HUES48 (cell line): ENCODE data around the gene ENPP3.

Source experiments
- H3K27ac ChIP-seq: one replicate; pipeline ENCODE4 v1.7.0; 2013; ENCODE audit warnings: low read depth, low read length, inconsistent platforms
- H3K27me3 ChIP-seq: 2 replicates; pipeline ENCODE4 v1.6.1; 2013; ENCODE audit warnings: mild to moderate bottlenecking, low read length; ENCODE audit not compliant: control insufficient read depth, insufficient read depth
- H3K36me3 ChIP-seq: 2 replicates; pipeline ENCODE4 v1.6.1; 2013; ENCODE audit warnings: low read length; ENCODE audit not compliant: control insufficient read depth, insufficient read depth
- H3K4me1 ChIP-seq: 2 replicates; pipeline ENCODE4 v1.6.1; 2013; ENCODE audit warnings: mild to moderate bottlenecking, low read length; ENCODE audit not compliant: control insufficient read depth, insufficient read depth
- H3K4me3 ChIP-seq: 2 replicates; pipeline ENCODE4 v1.5.1; 2013; ENCODE audit warnings: mild to moderate bottlenecking, low read depth, low read length
- H3K9ac ChIP-seq: 2 replicates; pipeline ENCODE4 v1.6.1; 2013; ENCODE audit warnings: mild to moderate bottlenecking, low read depth, low read length, moderate library complexity
- H3K9me3 ChIP-seq: 2 replicates; pipeline ENCODE4 v1.6.1; 2013; ENCODE audit warnings: low read length; ENCODE audit not compliant: control insufficient read depth, insufficient read depth

ENPP3 gene

DNA sequence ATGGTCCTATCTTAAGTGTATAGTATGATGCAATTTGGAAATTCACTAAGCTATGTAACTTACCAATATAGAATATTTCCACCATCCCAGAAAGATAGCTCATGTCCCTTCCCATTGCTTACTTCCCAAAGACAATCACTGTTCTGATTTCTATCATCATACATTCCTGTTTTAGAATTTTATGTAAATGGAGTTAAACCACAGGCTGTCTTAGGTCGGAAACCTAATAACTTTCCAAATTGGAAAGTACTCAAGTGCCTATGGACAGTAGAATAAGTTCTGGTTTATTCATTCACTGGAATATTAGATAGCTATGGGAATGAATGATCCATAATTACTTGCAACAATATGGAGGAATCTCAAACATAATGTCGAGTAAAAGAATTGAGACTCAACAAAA is 20.1 kb downstream of the ENPP3 start:
- Histone ChIP-seq H3K4me1 (no peaks in the 10 kb centered on the region), H3K9me3 (no peaks in the 10 kb centered on the region), H3K27ac (no peak overlapping the region), H3K36me3 (no peaks in the 10 kb centered on the region), H3K27me3 (no peaks in the 10 kb centered on the region), H3K9ac (no peak overlapping the region), H3K4me3 (no peak overlapping the region)

DNA sequence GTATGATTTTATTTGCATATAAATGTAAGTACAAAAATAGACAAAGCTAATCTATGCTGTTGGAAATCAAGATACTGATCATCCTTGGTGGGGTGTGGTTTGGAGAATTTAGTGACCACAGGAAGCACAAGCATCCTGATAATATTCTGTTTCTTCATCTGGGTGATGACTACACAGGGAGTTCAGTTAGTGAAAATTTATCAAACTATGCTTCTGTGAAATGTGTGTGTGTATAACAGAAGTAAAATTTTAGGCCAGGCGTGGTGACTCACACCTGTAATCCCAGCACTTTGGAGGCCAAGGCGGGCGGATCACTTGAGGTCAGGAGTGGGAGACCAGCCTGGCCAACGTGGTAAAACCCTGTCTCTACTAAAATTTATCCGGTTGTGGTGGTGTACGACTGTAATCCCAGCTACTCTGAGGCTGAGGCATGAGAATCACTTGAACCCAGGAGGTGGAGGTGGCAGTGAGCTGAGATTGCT is 20.6 kb downstream of the ENPP3 start:
- H3K27ac ChIP-seq, result no peak overlapping the region
- H3K9me3 ChIP-seq, result no peaks in the 10 kb centered on the region
- H3K36me3 ChIP-seq, result no peaks in the 10 kb centered on the region
- H3K4me1 ChIP-seq, result no peaks in the 10 kb centered on the region
- no peak overlapping the region for H3K9ac ChIP-seq
- no peaks in the 10 kb centered on the region for H3K27me3 ChIP-seq
- H3K4me3 ChIP-seq, result no peak overlapping the region

DNA sequence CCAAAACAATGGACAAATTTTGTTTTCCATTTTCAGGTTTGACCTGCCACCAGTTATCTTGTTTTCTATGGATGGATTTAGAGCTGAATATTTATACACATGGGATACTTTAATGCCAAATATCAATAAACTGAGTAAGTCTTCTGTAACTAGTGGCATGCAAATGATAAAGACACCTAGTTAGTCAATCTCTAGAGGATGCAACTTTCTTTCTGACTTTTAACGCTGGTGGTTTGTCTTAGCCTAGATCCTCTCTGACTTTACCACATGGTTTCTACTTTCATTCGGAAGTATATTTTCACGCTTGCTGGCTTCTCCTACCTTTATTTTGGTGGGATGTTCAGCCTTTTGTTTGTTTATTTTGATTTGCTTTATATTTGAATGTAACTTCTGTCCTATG is 21.2 kb downstream of the ENPP3 start:
- no peaks in the 10 kb centered on the region for H3K27me3 ChIP-seq
- H3K4me3 ChIP-seq, result no peak overlapping the region
- H3K27ac ChIP-seq, result no peak overlapping the region
- no peak overlapping the region for H3K9ac ChIP-seq
- no peaks in the 10 kb centered on the region for H3K4me1 ChIP-seq
- no peaks in the 10 kb centered on the region for H3K36me3 ChIP-seq
- no peaks in the 10 kb centered on the region for H3K9me3 ChIP-seq

DNA sequence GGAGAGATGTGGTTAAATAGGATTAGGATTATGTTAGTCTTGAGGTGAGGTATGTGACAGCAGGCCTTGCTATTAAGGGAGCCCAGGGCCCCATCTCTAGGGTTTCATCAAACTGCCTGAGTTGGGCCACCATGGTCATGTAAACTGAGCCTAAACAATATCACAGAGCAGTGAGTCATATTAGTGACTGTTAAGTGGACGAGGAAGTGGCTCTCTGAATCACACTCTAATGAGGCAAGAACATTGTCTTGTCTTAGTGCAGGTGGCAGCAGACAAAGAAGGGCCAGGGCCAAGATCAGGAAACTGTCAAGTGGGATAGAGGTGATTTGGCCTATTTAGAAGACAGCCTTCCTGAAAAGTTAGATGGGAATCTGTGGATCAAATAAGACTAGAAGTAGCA is 23.1 kb downstream of the ENPP3 start:
- Histone ChIP-seq H3K9ac (no peak overlapping the region), H3K36me3 (no peaks in the 10 kb centered on the region), H3K27ac (no peak overlapping the region), H3K27me3 (no peaks in the 10 kb centered on the region), H3K4me1 (no peaks in the 10 kb centered on the region), H3K4me3 (no peak overlapping the region), H3K9me3 (no peaks in the 10 kb centered on the region)

DNA sequence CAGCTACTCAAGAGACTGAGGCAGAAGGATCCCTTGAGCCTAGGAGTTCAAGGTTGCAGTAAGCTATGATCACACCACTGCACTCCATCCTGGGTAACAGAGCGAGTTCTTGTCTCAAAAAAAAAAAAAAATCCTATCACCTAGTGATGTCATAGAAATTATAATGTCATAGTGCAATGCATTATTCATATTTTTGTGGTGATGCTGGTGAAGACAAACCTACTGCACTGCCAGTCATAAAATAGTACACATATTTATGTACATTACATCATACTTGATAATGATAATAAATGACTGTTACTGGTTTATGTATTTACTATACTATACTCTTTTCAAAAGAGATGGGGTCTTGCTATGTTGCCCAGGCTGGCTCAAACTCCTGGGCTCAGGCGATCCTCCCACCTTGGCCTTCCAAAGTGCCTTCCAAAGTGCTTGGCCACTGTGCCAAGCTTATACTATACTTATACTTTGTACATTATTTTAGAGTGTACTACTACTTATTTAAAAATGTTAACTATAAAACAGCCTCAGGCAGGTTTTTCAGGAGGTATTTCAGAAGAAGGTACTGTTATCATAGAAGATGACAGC is 26.6 kb downstream of the ENPP3 start:
- Histone ChIP-seq H3K9ac (no peak overlapping the region), H3K36me3 (no peaks in the 10 kb centered on the region), H3K4me1 (no peaks in the 10 kb centered on the region), H3K4me3 (no peak overlapping the region), H3K27me3 (no peaks in the 10 kb centered on the region), H3K27ac (no peak overlapping the region), H3K9me3 (no peaks in the 10 kb centered on the region)

DNA sequence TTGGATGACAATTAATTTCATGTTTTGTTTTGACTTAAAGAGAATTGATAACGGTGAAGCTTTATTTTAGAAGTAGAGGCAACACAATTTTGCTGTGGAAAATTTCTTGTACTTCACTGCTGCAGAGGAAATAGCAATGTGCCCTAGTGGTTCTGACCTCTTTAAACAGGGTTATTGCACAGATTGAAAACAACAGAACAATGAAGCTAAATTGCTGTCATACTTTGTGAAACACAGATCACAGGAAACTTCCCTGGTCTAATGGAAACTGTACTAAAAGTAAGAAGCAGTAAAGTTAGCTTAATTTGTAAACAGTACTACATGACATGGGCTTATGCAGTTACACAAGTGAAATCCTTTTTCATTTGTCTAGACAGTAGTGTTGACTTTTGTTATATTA is 32.8 kb downstream of the ENPP3 start:
- no peaks in the 10 kb centered on the region for H3K4me1 ChIP-seq
- no peaks in the 10 kb centered on the region for H3K27me3 ChIP-seq
- no peak overlapping the region for H3K9ac ChIP-seq
- no peaks in the 10 kb centered on the region for H3K36me3 ChIP-seq
- H3K9me3 ChIP-seq, result no peaks in the 10 kb centered on the region
- H3K27ac ChIP-seq, result no peak overlapping the region
- H3K4me3 ChIP-seq, result no peak overlapping the region

DNA sequence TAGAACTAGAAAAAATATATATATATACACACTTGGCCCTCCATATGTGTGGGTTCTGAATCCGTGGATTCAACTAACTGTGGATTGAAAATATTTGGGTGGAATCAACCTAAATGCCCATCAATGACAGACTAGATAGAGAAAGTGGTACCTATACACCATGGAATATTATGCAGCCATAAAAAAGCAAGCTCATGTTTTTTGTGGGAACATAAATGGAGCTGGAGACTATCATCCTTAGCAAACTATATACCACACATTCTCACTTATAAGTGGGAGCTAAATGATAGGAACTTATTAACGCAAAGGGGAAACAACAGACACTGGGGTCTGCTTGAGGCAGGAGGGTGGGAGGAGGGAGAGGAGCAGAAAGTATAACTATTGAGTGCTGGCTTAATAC is 36.1 kb downstream of the ENPP3 start:
- Histone ChIP-seq H3K4me1 (peaks cover 1% of the 10 kb centered on the region; the same call in 1 of the 2 replicates), H3K4me3 (no peak overlapping the region), H3K27me3 (no peaks in the 10 kb centered on the region), H3K9ac (no peak overlapping the region), H3K9me3 (no peaks in the 10 kb centered on the region), H3K36me3 (no peaks in the 10 kb centered on the region), H3K27ac (no peak overlapping the region)

DNA sequence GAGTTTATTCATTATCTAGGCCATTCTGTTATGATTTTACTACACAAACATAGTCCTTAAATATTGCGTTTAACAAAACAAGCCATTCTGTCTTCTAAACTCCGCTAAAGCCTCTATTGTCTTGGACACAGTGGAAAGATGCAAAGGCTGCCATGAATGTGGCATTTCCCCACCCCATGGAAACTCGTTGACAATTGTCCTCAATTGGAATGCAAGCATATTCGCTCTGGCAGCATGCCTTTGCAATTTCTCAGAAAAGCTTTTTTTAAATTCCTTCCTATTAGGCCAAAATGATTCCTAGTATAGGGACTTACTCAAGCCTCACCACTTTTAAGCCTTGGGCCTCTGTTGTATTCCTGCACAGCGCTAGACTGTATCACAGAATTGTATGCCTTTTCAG is 41.3 kb downstream of the ENPP3 start:
- Histone ChIP-seq H3K9me3 (no peaks in the 10 kb centered on the region), H3K4me3 (no peak overlapping the region), H3K27me3 (no peaks in the 10 kb centered on the region), H3K4me1 (peaks cover 6% of the 10 kb centered on the region; the same call in 1 of the 2 replicates), H3K27ac (no peak overlapping the region), H3K9ac (no peak overlapping the region), H3K36me3 (no peaks in the 10 kb centered on the region)

DNA sequence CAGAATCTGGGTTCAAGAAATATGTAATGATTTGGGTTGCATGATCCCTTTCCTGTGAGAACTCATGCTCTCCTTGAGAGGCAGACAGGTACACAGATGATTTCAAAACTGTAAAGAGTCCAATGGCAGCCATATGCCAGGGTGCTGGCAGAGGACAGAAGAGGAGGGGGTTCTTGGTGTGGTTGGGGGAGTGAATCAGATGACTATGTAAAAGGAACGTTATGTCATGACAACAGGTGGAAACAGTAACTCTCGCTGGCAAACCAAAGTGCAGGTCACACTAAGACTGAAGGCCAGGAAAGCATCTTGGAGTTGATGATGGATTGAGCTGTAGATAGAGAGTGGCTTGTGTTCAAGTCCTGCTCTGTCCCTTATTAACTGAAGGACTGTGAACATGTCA is 43.8 kb downstream of the ENPP3 start:
- H3K27me3 ChIP-seq, result no peaks in the 10 kb centered on the region
- no peaks in the 10 kb centered on the region for H3K9me3 ChIP-seq
- H3K27ac ChIP-seq, result no peak overlapping the region
- H3K36me3 ChIP-seq, result no peaks in the 10 kb centered on the region
- peaks cover 6% of the 10 kb centered on the region; the same call in 1 of the 2 replicates for H3K4me1 ChIP-seq
- no peak overlapping the region for H3K4me3 ChIP-seq
- H3K9ac ChIP-seq, result no peak overlapping the region

DNA sequence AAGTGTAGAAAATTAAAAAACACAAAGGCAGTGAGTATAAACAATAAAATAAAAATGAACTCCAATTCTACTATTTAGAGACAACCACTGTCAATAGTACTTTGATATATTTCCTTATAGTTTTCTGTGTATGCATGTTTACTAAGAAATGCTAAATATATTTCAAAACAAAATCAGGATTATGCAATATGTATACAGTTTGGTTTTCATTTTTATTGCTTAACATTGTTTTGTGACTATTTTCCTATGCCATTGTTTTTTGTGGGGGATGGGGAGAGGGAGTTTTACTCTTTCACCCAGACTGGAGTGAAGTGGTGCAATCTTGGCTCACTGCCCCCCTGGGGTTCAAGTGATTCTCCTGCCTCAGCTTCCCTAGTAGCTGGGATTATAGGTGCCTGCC is 44.5 kb downstream of the ENPP3 start:
- Histone ChIP-seq H3K9ac (no peak overlapping the region), H3K4me3 (no peak overlapping the region), H3K4me1 (peaks cover 6% of the 10 kb centered on the region; the same call in 1 of the 2 replicates), H3K36me3 (no peaks in the 10 kb centered on the region), H3K27ac (no peak overlapping the region), H3K27me3 (no peaks in the 10 kb centered on the region), H3K9me3 (no peaks in the 10 kb centered on the region)

DNA sequence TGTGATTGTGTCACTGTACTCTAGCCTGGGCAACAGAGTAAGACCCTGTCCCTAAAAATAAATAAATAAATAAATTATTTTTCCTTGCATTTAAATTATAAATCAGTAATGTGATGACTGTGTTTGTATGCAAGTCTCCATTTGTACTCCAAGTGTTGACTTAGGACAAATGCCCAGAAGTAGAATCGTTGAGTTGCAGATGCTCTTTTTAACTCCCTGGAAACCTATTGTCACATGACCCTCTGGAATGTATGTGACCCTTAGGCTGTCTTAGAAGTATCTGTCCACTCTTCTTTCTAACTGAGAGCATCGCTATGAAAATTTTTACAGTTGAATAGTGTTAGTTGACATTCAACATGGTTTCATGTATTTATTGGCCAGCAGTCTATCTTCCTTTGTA is 45.3 kb downstream of the ENPP3 start:
- H3K4me1 ChIP-seq, result peaks cover 6% of the 10 kb centered on the region; the same call in 1 of the 2 replicates
- no peak overlapping the region for H3K9ac ChIP-seq
- no peak overlapping the region for H3K27ac ChIP-seq
- no peaks in the 10 kb centered on the region for H3K36me3 ChIP-seq
- no peak overlapping the region for H3K4me3 ChIP-seq
- no peaks in the 10 kb centered on the region for H3K27me3 ChIP-seq
- H3K9me3 ChIP-seq, result no peaks in the 10 kb centered on the region
